Upper lobe of right lung (tissue), 1 donor: Measurements from ENCODE around the gene LRP1-AS. TPM values are rescaled to one million over a fixed set of nuclear protein-coding genes. Genes with fewer than 3 reads are reported as not detected.

ENCODE experiments used
- ATAC-seq: fragments of 200-7000 bp; cut with Tn5 transposase; one replicate; pipeline ENCODE4 v1.9.1; 2020; ENCODE audit warnings: mild to moderate bottlenecking, moderate library complexity
- DNase-seq: peaks from one replicate; pipeline ENCODE4 v3.0.0-alpha.2; 2020
- H3K27ac ChIP-seq: fragments of 200-600 bp; one replicate; pipeline ENCODE4 v1.8.0; 2022
- H3K27me3 ChIP-seq: fragments of 200-600 bp; one replicate; pipeline ENCODE4 v1.8.0; 2022; ENCODE audit warnings: mild to moderate bottlenecking
- H3K36me3 ChIP-seq: fragments of 200-600 bp; one replicate; pipeline ENCODE4 v1.8.0; 2022
- H3K4me1 ChIP-seq: fragments of 200-600 bp; one replicate; pipeline ENCODE4 v1.8.0; 2022
- H3K4me3 ChIP-seq: fragments of 200-600 bp; one replicate; pipeline ENCODE4 v1.8.0; 2022; ENCODE audit warnings: mild to moderate bottlenecking
- H3K9me3 ChIP-seq: fragments of 200-600 bp; one replicate; pipeline ENCODE4 v1.8.0; 2022
- intact Hi-C: fragments of 100-400 bp; cut with DNase I; formaldehyde crosslinking; loops from one replicate; pipeline ENCODE4 v1.11.0; 2022
- total RNA-seq: library from RNA; stranded (reverse); fragmentation: NEBNext Ultra II Directional; extraction: Animal tissue kit (Norgen Biotek cat#: 25700); gene quantifications from one replicate; pipeline ENCODE4 v1.2.1, GENCODE V29; 2021
- TF ChIP-seq, protein P1 (sequence below): fragments of 200-600 bp; IDR thresholded peaks from one replicate; pipeline ENCODE4 v1.8.0; 2022; ENCODE audit warnings: antibody characterized with exemption
- donor health status: DM: no; HTN: yes; CAD: no; lungs with severe emphysema.

The LRP1-AS gene
- total RNA-seq, 1 donor from 2014 or later, result not detected

- H3K9me3 ChIP-seq, result no peaks in the 10 kb centered on the region
- H3K27me3 ChIP-seq, result no peaks in the 10 kb centered on the region
- no peak overlapping the region for H3K4me3 ChIP-seq
- peaks cover 70% of the 10 kb centered on the region for H3K36me3 ChIP-seq
- intact Hi-C loops, result no loop called here
- H3K4me1 ChIP-seq, result no peaks in the 10 kb centered on the region
- TF ChIP-seq, protein P1, sequence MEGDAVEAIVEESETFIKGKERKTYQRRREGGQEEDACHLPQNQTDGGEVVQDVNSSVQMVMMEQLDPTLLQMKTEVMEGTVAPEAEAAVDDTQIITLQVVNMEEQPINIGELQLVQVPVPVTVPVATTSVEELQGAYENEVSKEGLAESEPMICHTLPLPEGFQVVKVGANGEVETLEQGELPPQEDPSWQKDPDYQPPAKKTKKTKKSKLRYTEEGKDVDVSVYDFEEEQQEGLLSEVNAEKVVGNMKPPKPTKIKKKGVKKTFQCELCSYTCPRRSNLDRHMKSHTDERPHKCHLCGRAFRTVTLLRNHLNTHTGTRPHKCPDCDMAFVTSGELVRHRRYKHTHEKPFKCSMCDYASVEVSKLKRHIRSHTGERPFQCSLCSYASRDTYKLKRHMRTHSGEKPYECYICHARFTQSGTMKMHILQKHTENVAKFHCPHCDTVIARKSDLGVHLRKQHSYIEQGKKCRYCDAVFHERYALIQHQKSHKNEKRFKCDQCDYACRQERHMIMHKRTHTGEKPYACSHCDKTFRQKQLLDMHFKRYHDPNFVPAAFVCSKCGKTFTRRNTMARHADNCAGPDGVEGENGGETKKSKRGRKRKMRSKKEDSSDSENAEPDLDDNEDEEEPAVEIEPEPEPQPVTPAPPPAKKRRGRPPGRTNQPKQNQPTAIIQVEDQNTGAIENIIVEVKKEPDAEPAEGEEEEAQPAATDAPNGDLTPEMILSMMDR, result no peak
- no peak overlapping the region for H3K27ac ChIP-seq
- ATAC-seq (no peak), DNase-seq (no peak)
Observed at GRCh38 chr12:57173683-57174082, 26.3 kb upstream of the LRP1-AS start.

- intact Hi-C loops, result no loop called here
- no peaks in the 10 kb centered on the region for H3K27me3 ChIP-seq
- no peak overlapping the region for H3K4me3 ChIP-seq
- H3K36me3 ChIP-seq, result peaks cover 70% of the 10 kb centered on the region
- no peak for DNase-seq
- peak; percentile 43 for ATAC-seq
- no peaks in the 10 kb centered on the region for H3K4me1 ChIP-seq
- H3K9me3 ChIP-seq, result no peaks in the 10 kb centered on the region
- no peak overlapping the region for H3K27ac ChIP-seq
- TF ChIP-seq, protein P1, result peak; percentile 49
Observed at GRCh38 chr12:57173089-57173488, 25.7 kb upstream of the LRP1-AS start.

DNA sequence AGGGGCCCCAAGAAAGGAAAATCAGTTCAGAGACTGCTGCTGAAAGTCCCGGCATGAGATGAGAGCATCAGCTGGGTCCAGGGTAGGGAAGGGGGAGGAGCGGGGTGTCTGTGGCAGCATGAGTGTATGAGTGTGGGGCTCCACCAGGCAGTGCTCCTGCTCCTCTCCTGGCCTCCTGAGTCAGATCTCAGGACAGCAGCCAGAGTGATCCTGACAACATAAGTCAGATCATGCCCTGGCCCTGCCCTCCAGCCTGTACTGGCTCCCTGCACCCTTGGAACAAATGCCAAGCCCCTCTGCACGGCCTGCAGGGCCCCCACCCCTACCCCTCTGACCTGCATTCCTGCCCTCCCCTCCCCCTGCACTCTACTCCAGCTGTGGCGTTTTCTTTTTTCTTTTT, 24.2 kb upstream of the LRP1-AS start:
- no peak overlapping the region for H3K27ac ChIP-seq
- peaks cover 69% of the 10 kb centered on the region for H3K36me3 ChIP-seq

DNA sequence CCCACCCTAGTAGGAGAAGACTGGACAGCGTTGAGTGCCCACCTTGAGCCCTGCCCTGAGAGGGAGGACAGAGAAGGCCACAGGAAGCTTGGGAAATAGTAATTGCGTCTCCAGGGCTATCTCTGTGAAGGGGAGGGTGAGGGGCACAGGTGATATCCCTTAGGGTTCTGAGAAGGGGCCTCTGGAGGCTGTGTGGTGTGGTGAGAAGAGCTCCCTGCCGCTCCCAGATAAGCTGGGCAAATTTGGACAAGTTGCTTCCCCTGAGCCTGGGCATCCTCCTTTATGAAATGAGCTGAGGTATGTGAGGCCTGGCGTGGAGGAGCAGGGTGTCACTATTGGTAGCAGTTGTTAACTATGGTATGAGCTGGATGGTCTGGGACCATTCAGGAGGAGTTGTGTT, 23.5 kb upstream of the LRP1-AS start:
- no peak for ATAC-seq
- Histone ChIP-seq H3K4me3 (no peak overlapping the region), H3K9me3 (no peaks in the 10 kb centered on the region), H3K27ac (no peak overlapping the region), H3K27me3 (no peaks in the 10 kb centered on the region), H3K4me1 (no peaks in the 10 kb centered on the region), H3K36me3 (peaks cover 68% of the 10 kb centered on the region)
- DNase-seq, result no peak
- intact Hi-C loops, result no loop called here
- TF ChIP-seq, protein P1, result no peak

More for the DNA sequence above, 24.2 kb upstream of the LRP1-AS start:
- TF ChIP-seq, protein P1, result no peak
- H3K4me3 ChIP-seq, result no peak overlapping the region
- ATAC-seq, result peak; percentile 5
- H3K27me3 ChIP-seq, result no peaks in the 10 kb centered on the region
- no peaks in the 10 kb centered on the region for H3K9me3 ChIP-seq
- intact Hi-C loops, result no loop called here
- H3K4me1 ChIP-seq, result no peaks in the 10 kb centered on the region
- no peak for DNase-seq

DNA sequence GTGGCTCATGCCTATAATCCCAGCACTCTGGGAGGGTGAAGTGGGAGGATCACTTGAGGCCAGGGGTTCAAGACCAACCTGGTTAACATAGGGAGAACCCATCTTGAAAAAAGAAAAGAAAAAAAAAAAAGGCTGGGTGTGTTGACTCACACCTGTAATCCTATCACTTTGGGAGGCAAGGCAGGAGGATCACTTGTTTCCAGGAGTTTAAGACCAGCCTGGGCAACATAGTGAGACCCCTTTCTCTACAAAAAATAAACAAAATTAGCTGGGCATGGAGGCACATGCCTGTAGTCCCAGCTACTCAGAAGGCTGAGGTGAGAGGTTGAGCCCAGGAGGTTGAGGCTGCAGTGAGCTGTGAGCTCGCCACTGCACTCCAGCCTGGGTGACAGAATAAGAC, 23.0 kb upstream of the LRP1-AS start:
- TF ChIP-seq, protein P1, result no peak
- intact Hi-C loops, result no loop called here
- no peaks in the 10 kb centered on the region for H3K27me3 ChIP-seq
- H3K9me3 ChIP-seq, result no peaks in the 10 kb centered on the region
- H3K36me3 ChIP-seq, result peaks cover 69% of the 10 kb centered on the region
- H3K4me3 ChIP-seq, result no peak overlapping the region
- no peaks in the 10 kb centered on the region for H3K4me1 ChIP-seq
- no peak for DNase-seq
- H3K27ac ChIP-seq, result no peak overlapping the region
- ATAC-seq, result no peak

DNA sequence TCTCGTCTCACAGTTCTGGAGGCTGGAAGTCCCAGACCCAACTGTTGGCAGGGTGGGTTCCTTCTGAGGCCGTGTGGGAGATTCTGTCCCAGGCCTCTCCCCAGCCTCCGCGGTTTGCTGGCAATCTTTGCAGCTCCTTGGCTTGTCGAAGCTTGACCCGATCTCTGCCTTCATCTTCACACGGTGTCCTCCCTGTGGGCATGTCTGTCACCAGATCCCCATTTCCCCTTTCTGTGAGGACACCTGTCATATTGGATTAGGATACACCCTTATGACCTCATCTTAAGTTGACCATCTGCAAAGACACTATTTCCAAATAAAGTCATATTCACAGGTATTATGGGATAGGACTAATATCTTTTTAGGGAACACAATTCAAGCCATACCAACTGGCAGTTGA, 22.6 kb upstream of the LRP1-AS start:
- intact Hi-C loops, result no loop called here
- H3K27me3 ChIP-seq, result no peaks in the 10 kb centered on the region
- peaks cover 73% of the 10 kb centered on the region for H3K36me3 ChIP-seq
- H3K4me3 ChIP-seq, result no peak overlapping the region
- DNase-seq (no peak), ATAC-seq (no peak)
- TF ChIP-seq, protein P1, result no peak
- no peaks in the 10 kb centered on the region for H3K4me1 ChIP-seq
- no peaks in the 10 kb centered on the region for H3K9me3 ChIP-seq
- no peak overlapping the region for H3K27ac ChIP-seq
